ENCODE measurements around the gene LRWD1.

DNA sequence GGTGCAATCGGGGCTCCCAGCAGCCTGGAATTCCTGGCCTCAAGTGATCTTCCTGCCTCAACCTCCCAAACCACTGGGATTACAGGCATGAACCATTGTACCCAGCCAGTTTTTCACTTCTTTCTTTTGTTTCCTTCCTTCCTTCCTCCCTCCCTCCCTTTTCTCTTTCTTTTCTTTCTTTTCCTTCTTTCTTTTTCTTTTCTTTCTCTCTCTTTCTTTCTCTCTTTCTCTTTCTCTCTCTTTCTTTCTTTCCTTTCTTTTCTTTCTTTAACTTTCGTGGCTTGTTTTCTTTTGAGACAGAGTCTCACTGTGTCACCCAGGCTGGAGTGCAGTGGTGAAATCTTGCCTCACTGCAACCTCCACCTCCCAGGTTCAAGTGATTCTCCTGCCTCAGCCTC is 19.1 kb upstream of the LRWD1 start:
- TF ChIP-seq, protein P1, sequence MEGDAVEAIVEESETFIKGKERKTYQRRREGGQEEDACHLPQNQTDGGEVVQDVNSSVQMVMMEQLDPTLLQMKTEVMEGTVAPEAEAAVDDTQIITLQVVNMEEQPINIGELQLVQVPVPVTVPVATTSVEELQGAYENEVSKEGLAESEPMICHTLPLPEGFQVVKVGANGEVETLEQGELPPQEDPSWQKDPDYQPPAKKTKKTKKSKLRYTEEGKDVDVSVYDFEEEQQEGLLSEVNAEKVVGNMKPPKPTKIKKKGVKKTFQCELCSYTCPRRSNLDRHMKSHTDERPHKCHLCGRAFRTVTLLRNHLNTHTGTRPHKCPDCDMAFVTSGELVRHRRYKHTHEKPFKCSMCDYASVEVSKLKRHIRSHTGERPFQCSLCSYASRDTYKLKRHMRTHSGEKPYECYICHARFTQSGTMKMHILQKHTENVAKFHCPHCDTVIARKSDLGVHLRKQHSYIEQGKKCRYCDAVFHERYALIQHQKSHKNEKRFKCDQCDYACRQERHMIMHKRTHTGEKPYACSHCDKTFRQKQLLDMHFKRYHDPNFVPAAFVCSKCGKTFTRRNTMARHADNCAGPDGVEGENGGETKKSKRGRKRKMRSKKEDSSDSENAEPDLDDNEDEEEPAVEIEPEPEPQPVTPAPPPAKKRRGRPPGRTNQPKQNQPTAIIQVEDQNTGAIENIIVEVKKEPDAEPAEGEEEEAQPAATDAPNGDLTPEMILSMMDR (conservative IDR thresholded peaks at IDR 0.05; ENCODE audit: low read length) = no peak
- no peak for TF ChIP-seq EZH2phosphoT487 (IDR thresholded peaks at IDR 0.05; ENCODE audit: borderline replicate concordance, low read depth, low read length)
